ENCODE measurements around the gene SLC46A1. TPM values are rescaled to one million over a fixed set of nuclear protein-coding genes. Genes with fewer than 3 reads are reported as not detected.

SLC46A1 gene
- total and polyA plus RNA-seq, 2 of the 13 experiments (the other 11 are each of a cell fraction or from before 2014, with no cell fraction given) = 19.6 to 22.6 TPM

GRCh38 chr17:28357061-28357900 is 48.7 kb downstream of the SLC46A1 start, which contains the start of gene POLDIP2 (continued):
- TF ChIP-seq, protein P1, sequence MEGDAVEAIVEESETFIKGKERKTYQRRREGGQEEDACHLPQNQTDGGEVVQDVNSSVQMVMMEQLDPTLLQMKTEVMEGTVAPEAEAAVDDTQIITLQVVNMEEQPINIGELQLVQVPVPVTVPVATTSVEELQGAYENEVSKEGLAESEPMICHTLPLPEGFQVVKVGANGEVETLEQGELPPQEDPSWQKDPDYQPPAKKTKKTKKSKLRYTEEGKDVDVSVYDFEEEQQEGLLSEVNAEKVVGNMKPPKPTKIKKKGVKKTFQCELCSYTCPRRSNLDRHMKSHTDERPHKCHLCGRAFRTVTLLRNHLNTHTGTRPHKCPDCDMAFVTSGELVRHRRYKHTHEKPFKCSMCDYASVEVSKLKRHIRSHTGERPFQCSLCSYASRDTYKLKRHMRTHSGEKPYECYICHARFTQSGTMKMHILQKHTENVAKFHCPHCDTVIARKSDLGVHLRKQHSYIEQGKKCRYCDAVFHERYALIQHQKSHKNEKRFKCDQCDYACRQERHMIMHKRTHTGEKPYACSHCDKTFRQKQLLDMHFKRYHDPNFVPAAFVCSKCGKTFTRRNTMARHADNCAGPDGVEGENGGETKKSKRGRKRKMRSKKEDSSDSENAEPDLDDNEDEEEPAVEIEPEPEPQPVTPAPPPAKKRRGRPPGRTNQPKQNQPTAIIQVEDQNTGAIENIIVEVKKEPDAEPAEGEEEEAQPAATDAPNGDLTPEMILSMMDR (CRISPR knock-in tag; IDR thresholded peaks at IDR 0.05) = peak; percentile 24; the same call in 1 of the 2 replicates
- TF ChIP-seq, protein P2, sequence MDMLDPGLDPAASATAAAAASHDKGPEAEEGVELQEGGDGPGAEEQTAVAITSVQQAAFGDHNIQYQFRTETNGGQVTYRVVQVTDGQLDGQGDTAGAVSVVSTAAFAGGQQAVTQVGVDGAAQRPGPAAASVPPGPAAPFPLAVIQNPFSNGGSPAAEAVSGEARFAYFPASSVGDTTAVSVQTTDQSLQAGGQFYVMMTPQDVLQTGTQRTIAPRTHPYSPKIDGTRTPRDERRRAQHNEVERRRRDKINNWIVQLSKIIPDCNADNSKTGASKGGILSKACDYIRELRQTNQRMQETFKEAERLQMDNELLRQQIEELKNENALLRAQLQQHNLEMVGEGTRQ (IDR thresholded peaks at IDR 0.05; ENCODE audit: low read depth, low read length) = peak; percentile 70
- TF ChIP-seq, protein P2 (CRISPR knock-in tag; IDR thresholded peaks at IDR 0.05; ENCODE audit: borderline replicate concordance) = peak; percentile 95; the same call in 1 of the 2 replicates
- TF ChIP-seq SP1 (IDR thresholded peaks at IDR 0.05) (no peak), SP1 (CRISPR knock-in tag; IDR thresholded peaks at IDR 0.05) (peak; percentile 82), LCORL (IDR thresholded peaks at IDR 0.05) (no peak), LCORL (CRISPR knock-in tag; IDR thresholded peaks at IDR 0.05) (0 out of 2 replicates have a peak, but pooled peaks have one; percentile 15), ZBTB25 (CRISPR knock-in tag; IDR thresholded peaks at IDR 0.05) (peak; percentile 83), KLF12 (CRISPR knock-in tag; IDR thresholded peaks at IDR 0.05; ENCODE audit: borderline replicate concordance) (peak; percentile 92; the same call in 1 of the 2 replicates), ZNF124 (CRISPR knock-in tag; IDR thresholded peaks at IDR 0.05) (0 out of 2 replicates have a peak, but pooled peaks have one; percentile 43), SOX13 (IDR thresholded peaks at IDR 0.05) (no peak), SOX13 (CRISPR knock-in tag; conservative IDR thresholded peaks at IDR 0.05 in 1 of 2, IDR thresholded peaks at IDR 0.05 in 1 of 2) (peak in 1 of 2 experiments; percentile 39; a peak in 1 of 4 replicates), KDM5B (CRISPR knock-in tag; IDR thresholded peaks at IDR 0.05; ENCODE audit: borderline replicate concordance) (peak; percentile 87; the same call in 1 of the 2 replicates), MYC (CRISPR knock-in tag; IDR thresholded peaks at IDR 0.05; ENCODE audit: borderline replicate concordance) (peak; percentile 85), SMAD3 (CRISPR knock-in tag; IDR thresholded peaks at IDR 0.05) (peak; percentile 86), REXO4 (CRISPR knock-in tag; IDR thresholded peaks at IDR 0.05; ENCODE audit: borderline replicate concordance) (0 out of 2 replicates have a peak, but pooled peaks have one; percentile 15), ZFP90 (CRISPR knock-in tag; IDR thresholded peaks at IDR 0.05; ENCODE audit: borderline replicate concordance) (peak; percentile 73; the same call in 1 of the 2 replicates)
- TF ChIP-seq, protein P3, sequence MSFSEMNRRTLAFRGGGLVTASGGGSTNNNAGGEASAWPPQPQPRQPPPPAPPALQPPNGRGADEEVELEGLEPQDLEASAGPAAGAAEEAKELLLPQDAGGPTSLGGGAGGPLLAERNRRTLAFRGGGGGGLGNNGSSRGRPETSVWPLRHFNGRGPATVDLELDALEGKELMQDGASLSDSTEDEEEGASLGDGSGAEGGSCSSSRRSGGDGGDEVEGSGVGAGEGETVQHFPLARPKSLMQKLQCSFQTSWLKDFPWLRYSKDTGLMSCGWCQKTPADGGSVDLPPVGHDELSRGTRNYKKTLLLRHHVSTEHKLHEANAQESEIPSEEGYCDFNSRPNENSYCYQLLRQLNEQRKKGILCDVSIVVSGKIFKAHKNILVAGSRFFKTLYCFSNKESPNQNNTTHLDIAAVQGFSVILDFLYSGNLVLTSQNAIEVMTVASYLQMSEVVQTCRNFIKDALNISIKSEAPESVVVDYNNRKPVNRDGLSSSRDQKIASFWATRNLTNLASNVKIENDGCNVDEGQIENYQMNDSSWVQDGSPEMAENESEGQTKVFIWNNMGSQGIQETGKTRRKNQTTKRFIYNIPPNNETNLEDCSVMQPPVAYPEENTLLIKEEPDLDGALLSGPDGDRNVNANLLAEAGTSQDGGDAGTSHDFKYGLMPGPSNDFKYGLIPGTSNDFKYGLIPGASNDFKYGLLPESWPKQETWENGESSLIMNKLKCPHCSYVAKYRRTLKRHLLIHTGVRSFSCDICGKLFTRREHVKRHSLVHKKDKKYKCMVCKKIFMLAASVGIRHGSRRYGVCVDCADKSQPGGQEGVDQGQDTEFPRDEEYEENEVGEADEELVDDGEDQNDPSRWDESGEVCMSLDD (CRISPR knock-in tag; IDR thresholded peaks at IDR 0.05; ENCODE audit: borderline replicate concordance) = 0 out of 2 replicates have a peak, but pooled peaks have one; percentile 26
- TF ChIP-seq, protein P4, sequence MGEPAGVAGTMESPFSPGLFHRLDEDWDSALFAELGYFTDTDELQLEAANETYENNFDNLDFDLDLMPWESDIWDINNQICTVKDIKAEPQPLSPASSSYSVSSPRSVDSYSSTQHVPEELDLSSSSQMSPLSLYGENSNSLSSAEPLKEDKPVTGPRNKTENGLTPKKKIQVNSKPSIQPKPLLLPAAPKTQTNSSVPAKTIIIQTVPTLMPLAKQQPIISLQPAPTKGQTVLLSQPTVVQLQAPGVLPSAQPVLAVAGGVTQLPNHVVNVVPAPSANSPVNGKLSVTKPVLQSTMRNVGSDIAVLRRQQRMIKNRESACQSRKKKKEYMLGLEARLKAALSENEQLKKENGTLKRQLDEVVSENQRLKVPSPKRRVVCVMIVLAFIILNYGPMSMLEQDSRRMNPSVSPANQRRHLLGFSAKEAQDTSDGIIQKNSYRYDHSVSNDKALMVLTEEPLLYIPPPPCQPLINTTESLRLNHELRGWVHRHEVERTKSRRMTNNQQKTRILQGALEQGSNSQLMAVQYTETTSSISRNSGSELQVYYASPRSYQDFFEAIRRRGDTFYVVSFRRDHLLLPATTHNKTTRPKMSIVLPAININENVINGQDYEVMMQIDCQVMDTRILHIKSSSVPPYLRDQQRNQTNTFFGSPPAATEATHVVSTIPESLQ (CRISPR knock-in tag; conservative IDR thresholded peaks at IDR 0.05) = peak; percentile 84; the same call in 1 of the 2 replicates
